B cell (primary cell): ENCODE measurements around the gene GALNT10. TPM values are rescaled to one million over a fixed set of nuclear protein-coding genes. Genes with fewer than 3 reads are reported as not detected.

Experiments
- ATAC-seq: fragments of 200-7000 bp; cut with Tn5 transposase; one replicate; pipeline ENCODE4 v1.10.0; 2021; ENCODE audit warnings: low read depth, mild to moderate bottlenecking, moderate number of reproducible peaks, moderate library complexity
- CTCF ChIA-PET: fragments of 350-600 bp; sonication (Branson Sonifier 250); formaldehyde crosslinking; loops from one replicate; lab custom pipeline; 2021; ENCODE audit warnings: antibody characterized with exemption, inconsistent platforms; lab: Charles Lee
- POLR2A ChIA-PET: fragments of 350-600 bp; sonication (Branson Sonifier 250); formaldehyde crosslinking; loops from one replicate; lab custom pipeline; 2021; ENCODE audit warnings: antibody characterized with exemption; lab: Charles Lee
- DNase-seq: peaks from one replicate; pipeline ENCODE4 v3.0.0; 2013
- H2AFZ ChIP-seq: 2 replicates; pipeline ENCODE4 v1.6.1; 2012; ENCODE audit warnings: mild to moderate bottlenecking, low read depth, low read length; ENCODE audit not compliant: insufficient read depth, poor library complexity, severe bottlenecking
- H3K27ac ChIP-seq, 2 donors: 1 replicate in 1 of 2; 2 replicates in 1 of 2; pipeline ENCODE4 v1.5.1; 2012 to 2013; ENCODE audit warnings: low read length in 2 of 2, mild to moderate bottlenecking in 2 of 2, moderate library complexity in 1 of 2
- H3K27me3 ChIP-seq, 4 experiments: fragments of 200-600 bp in 1 of 4; sonication (generic) in 1 of 4; replicated peaks in 1 of 4; 1 replicate in 2 of 4; 2 replicates in 2 of 4; pipeline versions ENCODE4 v1.6.1 to v1.7.0; 2013 to 2016; ENCODE audit warnings: low read length in 3 of 4, mild to moderate bottlenecking in 2 of 4, mixed read lengths in 1 of 4, moderate library complexity in 1 of 4; ENCODE audit not compliant: insufficient read depth in 4 of 4, control insufficient read depth in 3 of 4; ENCODE audit errors: control extremely low read depth in 1 of 4
- H3K36me3 ChIP-seq, 2 experiments: replicated peaks in 1 of 2; 1 replicate in 1 of 2; 2 replicates in 1 of 2; pipeline versions ENCODE4 v1.6.1 to v1.7.1; 2013; ENCODE audit warnings: low read length in 1 of 2; ENCODE audit not compliant: insufficient read depth in 2 of 2, control insufficient read depth in 1 of 2; ENCODE audit errors: control extremely low read depth in 1 of 2, extremely low read depth in 1 of 2
- H3K4me1 ChIP-seq, 2 donors: fragments of 200-600 bp in 1 of 2; sonication (generic) in 1 of 2; 1 replicate in 1 of 2; 2 replicates in 1 of 2; pipeline versions ENCODE4 v1.5.1 to v1.6.1; 2013 to 2017; ENCODE audit warnings: low read length in 2 of 2; ENCODE audit not compliant: control insufficient read depth in 2 of 2, insufficient read depth in 2 of 2
- H3K4me2 ChIP-seq: replicated peaks from 2 replicates; pipeline ENCODE3; 2012; ENCODE audit warnings: mild to moderate bottlenecking, low read depth, low read length; ENCODE audit not compliant: poor library complexity, severe bottlenecking
- H3K4me3 ChIP-seq, 5 experiments: fragments of 200-600 bp in 1 of 5; sonication (generic) in 1 of 5; 1 replicate in 3 of 5; 2 replicates in 2 of 5; pipeline versions ENCODE4 v1.5.1 to v1.7.0; 2011 to 2016; ENCODE audit warnings: low read length in 4 of 5, mild to moderate bottlenecking in 4 of 5, low read depth in 2 of 5, control low read depth in 1 of 5, moderate library complexity in 1 of 5; ENCODE audit not compliant: insufficient read depth in 1 of 5; ENCODE audit errors: control extremely low read depth in 1 of 5, extremely low read depth in 1 of 5
- H3K79me2 ChIP-seq: fragments of 200-600 bp; sonication (generic); one replicate; pipeline ENCODE4 v1.6.0; 2016; ENCODE audit warnings: low read length; ENCODE audit not compliant: control insufficient read depth, insufficient read depth
- H3K9ac ChIP-seq: fragments of 200-600 bp; sonication (generic); 2 replicates; pipeline ENCODE4 v1.6.1; 2017; ENCODE audit warnings: mild to moderate bottlenecking, low read length, moderate library complexity
- H3K9me3 ChIP-seq, 3 donors: one replicate each; pipeline versions ENCODE4 v1.6.1 to v1.7.1; 2013; ENCODE audit warnings: low read length in 2 of 3; ENCODE audit not compliant: control insufficient read depth in 2 of 3, insufficient read depth in 1 of 3; ENCODE audit errors: control extremely low read depth in 1 of 3
- H4K20me1 ChIP-seq: 2 replicates; pipeline ENCODE4 v1.6.0; 2012; ENCODE audit warnings: mild to moderate bottlenecking, low read length; ENCODE audit not compliant: insufficient read depth, control insufficient read depth, poor library complexity, severe bottlenecking
- H3K27ac Mint-ChIP-seq: one replicate; pipeline ENCODE4 v1.8.0; 2021; ENCODE audit warnings: mixed read lengths
- H3K27me3 Mint-ChIP-seq: one replicate; pipeline ENCODE4 v1.8.0; 2021; ENCODE audit warnings: mixed read lengths
- H3K4me1 Mint-ChIP-seq: one replicate; pipeline ENCODE4 v1.8.0; 2021; ENCODE audit warnings: mixed read lengths
- H3K4me3 Mint-ChIP-seq: one replicate; pipeline ENCODE4 v1.8.0; 2021; ENCODE audit warnings: mixed read lengths
- H3K9me3 Mint-ChIP-seq: one replicate; pipeline ENCODE4 v1.8.0; 2022; ENCODE audit warnings: mixed read lengths; ENCODE audit not compliant: insufficient read depth
- CTCF ChIP-seq: fragments of 200-600 bp; IDR thresholded peaks from one replicate; pipeline ENCODE4 v1.8.0; 2022; ENCODE audit warnings: antibody characterized with exemption, mild to moderate bottlenecking
- EZH2 ChIP-seq: IDR thresholded peaks from 2 replicates; pipeline ENCODE4 v1.6.1; 2012; ENCODE audit warnings: borderline replicate concordance, low read depth, mild to moderate bottlenecking, moderate library complexity, low read length; ENCODE audit not compliant: insufficient read depth, poor library complexity, severe bottlenecking
- WGBS: methylation state at CpG from one replicate; pipeline ENCODE4 v1.1.5; 2013; ENCODE audit warnings: missing lambda C conversion rate; ENCODE audit not compliant: insufficient coverage; 5-methylcytosine and 5-hydroxymethylcytosine counted together
- intact Hi-C: fragments of 100-400 bp; cut with micrococcal nuclease; formaldehyde crosslinking; loops from one replicate; pipeline ENCODE4 v1.10.0; 2022
- polyA plus RNA-seq: library from polyadenylated mRNA; depleted of rRNA; stranded (reverse); fragments of >200 nt; gene quantifications from 2 replicates; pipeline ENCODE4 v1.2.3, GENCODE V29; 2012
- total RNA-seq, 2 donors: library from RNA; stranded (reverse); fragments of 120-200 nt in 1 of 2; gene quantifications; 1 replicate in 1 of 2; 2 replicates in 1 of 2; pipeline versions ENCODE4 v1.2.3 to v1.2.4, GENCODE V29; 2013 to 2022

GALNT10 gene
- total and polyA plus RNA-seq, 2 donors (not counting 1 experiment from before 2014, with no cell fraction given), result 27.7 to 42.8 TPM

GRCh38 chr5:154273028-154273617 is 82.6 kb downstream of the GALNT10 start:
- Histone ChIP-seq H3K79me2 (peaks cover 10% of the 10 kb centered on the region), H3K9ac (peak overlapping the region; percentile 5), H3K27ac (peak overlapping the region in 1 of 2 donors; percentile 56), H3K9me3 (no peaks in the 10 kb centered on the region), H4K20me1 (no peaks in the 10 kb centered on the region), H3K4me1 (peaks cover 34 to 35% of the 10 kb centered on the region in 2 donors), H3K4me2 (peak overlapping the region; percentile 48), H3K36me3 (no peaks in the 10 kb centered on the region), H3K4me3 (no peak overlapping the region), H3K27me3 (no peaks in the 10 kb centered on the region), H2AFZ (no peak overlapping the region)
- 10% methylated on average over 2 of the region's 3 CpGs for WGBS
- TF ChIP-seq EZH2 (no peak), CTCF (no peak)
- Mint-ChIP-seq H3K27me3 (no peaks in the 10 kb centered on the region), H3K27ac (peak overlapping the region; percentile 86), H3K4me3 (peak overlapping the region; percentile 72), H3K9me3 (no peaks in the 10 kb centered on the region), H3K4me1 (peaks cover 38% of the 10 kb centered on the region)
- intact Hi-C loops, result no loop called here
- peak; percentile 8 for DNase-seq
- ChIA-PET POLR2A (no interaction called here), CTCF (interaction anchor here (0.8 kb wide), 1 partner anchor 132 kb away, joined by 5 read pairs; no protein-coding TSS in a partner anchor)
- ATAC-seq, result peak; percentile 56
